H1 (cell line): Measurements from ENCODE around the gene CFLAR. TPM values are rescaled to one million over a fixed set of nuclear protein-coding genes. Genes with fewer than 3 reads are reported as not detected.

ENCODE experiments used
- GABPA ChIP-seq: IDR thresholded peaks from 2 replicates; pipeline ENCODE4 v1.6.1; 2011; ENCODE audit warnings: mild to moderate bottlenecking, low read length, moderate library complexity, borderline replicate concordance; ENCODE audit not compliant: insufficient read depth
- RBBP5 ChIP-seq: IDR thresholded peaks from 2 replicates; pipeline ENCODE4 v1.7.1; 2012; ENCODE audit warnings: low read depth, mild to moderate bottlenecking, inconsistent platforms, low read length, moderate library complexity, borderline replicate concordance
- polyA plus RNA-seq, 7 experiments: library from polyadenylated mRNA; depleted of rRNA in 3 of 7; stranded (reverse) in 5 of 7; unstranded in 2 of 7; fragments of >200 nt in 5 of 7; fragments of 200-250 nt in 2 of 7; gene quantifications; 1 replicate in 5 of 7; 2 replicates in 1 of 7; 4 replicates in 1 of 7; pipeline versions ENCODE4 v1.2.1 to v1.2.3, GENCODE V29; 2011 to 2013; ENCODE audit warnings: missing spikeins in 2 of 7, mixed read lengths in 2 of 7
- total RNA-seq: library from RNA; stranded (reverse); fragmentation: NEBNext Ultra II Directional; extraction: Animal tissue kit (Norgen Biotek cat#: 25700); gene quantifications from 2 replicates; pipeline ENCODE4 v1.2.1, GENCODE V29; 2021
- TF ChIP-seq, protein P1 (sequence below): IDR thresholded peaks from 2 replicates; pipeline ENCODE4 v1.6.1; 2011; ENCODE audit warnings: low read length, improper control_type of control experiment

Gene CFLAR
- total and polyA plus RNA-seq, 2 of the 8 experiments (the other 6 are each of a cell fraction or from before 2014, with no cell fraction given): 1.1 to 3.9 TPM

DNA sequence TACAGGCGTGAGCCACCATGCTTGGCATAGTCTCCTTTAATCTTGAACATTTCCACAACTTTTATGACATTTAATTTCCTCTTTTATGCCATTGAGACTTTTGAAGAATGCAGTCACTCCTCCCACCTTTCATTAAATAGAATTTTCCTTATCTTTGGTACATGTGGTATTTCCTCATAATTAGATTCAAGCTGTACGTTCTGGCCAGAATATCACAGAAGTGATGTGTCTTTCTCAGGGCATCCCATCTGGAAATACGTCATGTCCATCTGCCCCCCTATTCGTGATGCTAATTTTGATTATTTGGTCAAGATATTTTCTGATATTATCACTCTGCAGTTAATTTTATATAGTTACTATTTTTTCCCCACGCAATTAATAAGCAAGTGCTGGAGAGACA lies 83.9 kb downstream of the CFLAR start (continued):
- TF ChIP-seq GABPA: no peak
- TF ChIP-seq, protein P1, sequence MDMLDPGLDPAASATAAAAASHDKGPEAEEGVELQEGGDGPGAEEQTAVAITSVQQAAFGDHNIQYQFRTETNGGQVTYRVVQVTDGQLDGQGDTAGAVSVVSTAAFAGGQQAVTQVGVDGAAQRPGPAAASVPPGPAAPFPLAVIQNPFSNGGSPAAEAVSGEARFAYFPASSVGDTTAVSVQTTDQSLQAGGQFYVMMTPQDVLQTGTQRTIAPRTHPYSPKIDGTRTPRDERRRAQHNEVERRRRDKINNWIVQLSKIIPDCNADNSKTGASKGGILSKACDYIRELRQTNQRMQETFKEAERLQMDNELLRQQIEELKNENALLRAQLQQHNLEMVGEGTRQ: no peak
- no peak for TF ChIP-seq RBBP5
